SK-N-MC (cell line): ENCODE results near the gene RRBP1.

ENCODE experiments used
- EZH2 ChIP-seq: fragments of 200-600 bp; sonication (generic); IDR thresholded peaks from one replicate; pipeline ENCODE4 v1.6.1; 2017; ENCODE audit warnings: antibody characterized with exemption
- FOXP2 ChIP-seq: optimal IDR thresholded peaks from 2 replicates; pipeline ENCODE3; 2011; ENCODE audit warnings: mild to moderate bottlenecking, moderate library complexity; ENCODE audit not compliant: insufficient read depth; ENCODE audit errors: extremely low read length, control extremely low read depth
- POLR2AphosphoS5 ChIP-seq: IDR thresholded peaks from 2 replicates; pipeline ENCODE4 v1.6.1; 2012; ENCODE audit warnings: mild to moderate bottlenecking, low read depth, low read length, borderline replicate concordance

- TF ChIP-seq EZH2 (no peak), POLR2AphosphoS5 (no peak), FOXP2 (no peak)
Measured at GRCh38 chr20:17674722-17675518, 7.1 kb downstream of the RRBP1 start.
